Endometrial microvascular endothelial cells (primary cell): ENCODE results near the gene CBFA2T3. TPM values are rescaled to one million over a fixed set of nuclear protein-coding genes. Genes with fewer than 3 reads are reported as not detected.

Experiments used
- in situ Hi-C: cut with HindIII; loops from 2 replicates; pipeline ENCODE4 v1.10.0; 2017; ENCODE audit warnings: low sequenced_read_pairs, low pct_unique_long_range_greater_than_20kb; ENCODE audit errors: inconsistent ontology term
- total RNA-seq: library from RNA; depleted of rRNA; stranded (reverse); fragments of >200 nt; gene quantifications from one replicate; pipeline ENCODE4 v1.2.3, GENCODE V29; 2015; ENCODE audit errors: inconsistent ontology term

The CBFA2T3 gene
- total RNA-seq, 1 donor from 2014 or later, result not detected

- in situ Hi-C loops, result no loop called here
Measured at GRCh38 chr16:88982286-88983084, 5.5 kb upstream of the CBFA2T3 start.

GRCh38 chr16:88979353-88980015 is 2.5 kb upstream of the CBFA2T3 start:
- in situ Hi-C loops, result no loop called here

DNA sequence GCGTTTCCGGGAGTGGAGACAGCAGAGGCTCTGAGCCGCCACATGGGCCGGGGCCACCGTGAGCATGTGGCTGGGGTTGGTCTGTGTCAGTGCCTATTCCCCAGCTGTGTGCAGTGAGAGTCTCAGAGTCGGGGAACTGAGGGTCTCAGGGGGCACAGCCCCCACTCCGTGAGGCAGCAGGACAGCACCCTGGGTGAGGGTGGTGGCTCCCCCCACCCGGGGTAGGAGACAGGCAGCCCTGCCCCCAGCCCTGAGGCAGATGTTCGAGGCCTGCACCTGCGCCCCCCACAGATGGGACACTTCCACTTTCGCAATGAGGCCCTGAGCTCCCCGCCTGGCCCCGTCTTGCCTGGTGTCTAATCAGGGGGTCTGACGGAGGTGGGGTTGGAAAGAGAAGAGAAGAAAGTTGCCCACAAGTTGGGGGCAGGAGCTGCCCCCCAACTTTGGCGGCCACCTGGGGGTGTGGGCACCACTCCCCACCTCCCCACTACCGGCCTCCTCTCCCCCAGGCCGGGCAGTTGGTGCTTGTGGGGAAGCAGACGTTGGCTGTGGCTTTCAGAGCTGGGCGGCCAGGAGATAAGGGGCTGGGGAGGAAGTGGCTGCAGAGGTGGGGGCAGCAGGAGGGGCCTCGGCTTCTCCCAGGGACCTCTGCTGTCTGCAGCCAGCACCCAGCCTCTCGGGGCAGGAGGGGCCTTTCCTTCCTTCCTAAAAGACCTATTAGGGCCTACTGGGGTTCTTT is 1.8 kb upstream of the CBFA2T3 start:
- in situ Hi-C loops, result no loop called here

- in situ Hi-C loops, result no loop called here
Measured at GRCh38 chr16:88977812-88978607, 1.0 kb upstream of the CBFA2T3 start.

GRCh38 chr16:88976366-88977017 is 515 bp downstream of the CBFA2T3 start:
- in situ Hi-C loops, result no loop called here

- in situ Hi-C loops, result no loop called here
Measured at GRCh38 chr16:88975511-88976061, 1.4 kb downstream of the CBFA2T3 start.

- in situ Hi-C loops, result no loop called here
Measured at GRCh38 chr16:88974916-88975215, 2.1 kb downstream of the CBFA2T3 start.

GRCh38 chr16:88974080-88974915 is 2.7 kb downstream of the CBFA2T3 start:
- in situ Hi-C loops, result no loop called here

DNA sequence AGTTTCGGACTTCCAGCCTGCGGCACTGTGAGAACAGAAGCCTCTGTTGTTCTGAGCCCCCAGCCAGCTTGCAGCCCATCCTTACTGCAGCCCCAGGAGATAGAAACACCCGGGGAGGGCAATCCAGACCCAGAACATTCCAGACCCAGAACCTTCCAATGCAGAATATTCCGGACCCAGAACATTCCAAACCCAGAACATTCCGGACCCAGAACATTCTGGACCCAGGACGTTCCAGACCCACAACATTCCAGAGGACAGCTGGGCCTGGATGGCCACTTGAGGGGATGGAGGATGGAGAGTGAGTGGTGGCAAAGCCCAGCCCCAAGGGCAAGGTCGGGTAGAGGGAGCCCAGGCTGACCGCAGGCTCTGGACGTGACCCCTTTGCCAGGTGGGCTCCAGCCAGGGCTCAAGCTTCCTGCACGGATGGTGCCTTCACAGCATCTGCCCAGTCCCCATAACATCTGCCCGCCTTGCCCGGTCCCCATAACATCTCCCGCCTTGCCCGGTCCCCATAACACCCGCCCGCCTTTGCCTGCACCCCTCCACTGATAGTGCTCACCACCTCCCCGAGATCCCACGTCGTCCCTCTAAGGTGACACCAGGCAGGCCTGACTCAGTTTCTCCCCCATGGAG is 3.5 kb downstream of the CBFA2T3 start:
- in situ Hi-C loops, result no loop called here

DNA sequence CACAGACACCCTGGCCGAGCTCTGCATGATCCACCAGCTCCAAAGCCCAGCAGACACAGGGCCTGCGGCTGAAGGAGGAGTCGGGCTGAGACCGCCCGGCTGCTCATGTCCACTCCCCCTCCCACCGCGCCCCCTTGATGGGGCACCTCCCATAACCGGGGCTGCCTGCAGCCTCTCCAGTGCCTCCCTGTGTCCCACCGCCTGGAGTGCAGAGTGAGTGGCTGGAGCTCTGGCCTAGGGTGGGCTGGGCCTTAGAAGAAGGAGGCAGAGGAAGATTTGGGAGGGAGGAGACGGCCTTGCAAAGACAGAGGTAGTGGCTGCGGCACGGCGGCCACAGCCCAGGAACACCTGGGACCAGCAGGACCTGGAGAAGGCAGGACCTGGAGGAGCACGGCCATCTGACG is 4.0 kb downstream of the CBFA2T3 start:
- in situ Hi-C loops, result no loop called here

GRCh38 chr16:88972349-88972748 is 4.7 kb downstream of the CBFA2T3 start:
- in situ Hi-C loops, result no loop called here

- in situ Hi-C loops, result no loop called here
Measured at GRCh38 chr16:88971371-88972097, 5.5 kb downstream of the CBFA2T3 start.

GRCh38 chr16:88970539-88971065 is 6.4 kb downstream of the CBFA2T3 start:
- in situ Hi-C loops, result no loop called here

- in situ Hi-C loops, result no loop called here
Measured at GRCh38 chr16:88970050-88970449, 7.0 kb downstream of the CBFA2T3 start.

DNA sequence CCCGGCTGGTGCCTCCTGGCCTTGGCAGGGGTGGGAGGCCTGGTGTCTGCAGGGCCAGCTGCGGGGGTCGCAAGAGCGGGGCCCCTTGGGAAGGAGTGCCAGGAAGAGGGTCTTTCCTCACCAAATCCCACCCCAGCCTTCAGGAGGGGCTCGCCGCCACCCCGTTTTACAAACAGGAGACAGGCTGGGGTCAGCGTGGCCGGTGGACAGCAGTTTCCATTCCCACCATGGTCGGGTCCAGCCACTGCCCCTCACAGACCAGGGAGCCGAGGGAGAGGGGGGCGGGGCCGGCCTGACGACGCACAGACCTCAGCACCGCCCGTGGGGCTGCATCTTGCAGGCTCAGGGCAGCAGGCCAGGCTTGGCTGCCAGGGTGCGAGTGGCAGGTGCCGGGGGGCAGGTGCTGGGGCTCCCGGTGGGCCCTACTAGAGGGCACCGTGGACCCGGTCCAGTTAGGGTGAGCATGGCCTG is 7.6 kb downstream of the CBFA2T3 start:
- in situ Hi-C loops, result no loop called here

DNA sequence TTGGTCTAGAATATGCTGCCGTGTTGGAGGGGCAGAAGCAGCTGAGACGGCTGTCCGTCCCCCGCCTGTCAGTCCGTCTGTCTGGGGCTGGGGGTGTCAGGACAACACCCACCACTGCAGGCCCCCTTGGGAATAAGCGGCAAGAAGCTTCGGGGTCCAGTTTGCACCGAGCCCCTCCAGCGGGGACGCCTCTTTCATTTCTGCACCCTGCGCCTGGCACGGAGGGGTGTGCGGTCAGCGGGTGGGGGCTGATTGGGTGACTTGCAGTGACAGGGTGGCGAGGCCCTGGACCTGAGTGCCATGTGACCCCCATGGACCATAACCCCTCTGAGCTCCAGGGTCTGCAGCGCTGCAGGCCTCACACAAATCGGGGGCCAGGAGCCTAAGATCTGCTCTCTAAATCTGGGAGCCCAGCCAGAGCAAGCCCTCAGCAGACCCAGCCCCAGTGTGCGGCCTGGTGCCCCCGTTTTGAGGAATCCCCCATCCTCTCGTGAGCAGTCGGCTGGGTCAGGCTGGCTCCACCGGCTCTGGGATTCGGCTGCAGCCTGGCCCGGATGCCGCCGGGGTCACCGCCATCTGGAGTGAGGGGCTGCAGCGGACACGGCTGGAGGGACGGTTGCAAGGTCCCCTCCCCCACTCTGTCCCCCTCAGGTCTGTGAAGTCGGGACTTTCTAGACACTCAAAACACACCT is 8.3 kb downstream of the CBFA2T3 start:
- in situ Hi-C loops, result no loop called here
